HepG2 (cell line): ENCODE results near the gene DCST2. TPM values are rescaled to one million over a fixed set of nuclear protein-coding genes. Genes with fewer than 3 reads are reported as not detected.

Experiments used
- ATAC-seq: fragments of 200-7000 bp; cut with Tn5 transposase; 3 replicates; pipeline ENCODE4 v1.9.1; 2020; ENCODE audit warnings: mild to moderate bottlenecking, moderate library complexity
- BruUV-seq: library from RNA; stranded (reverse); fragments of 400-500 nt; replicated peaks from 2 replicates; lab custom pipeline; 2021; lab: Mats Ljungman, UMichigan
- CTCF ChIA-PET: fragments of 300-600 bp; formaldehyde crosslinking; extraction: SDS; loops from one replicate; lab custom pipeline; 2021; ENCODE audit warnings: low total read pairs, inconsistent platforms, low intra/inter-chr PET ratio; lab: Yijun Ruan, JAX
- POLR2A ChIA-PET: fragments of 350-600 bp; sonication (Branson Sonifier 250); formaldehyde crosslinking; loops from one replicate; lab custom pipeline; 2020; ENCODE audit warnings: antibody characterized with exemption, inconsistent platforms; lab: Yijun Ruan, JAX
- DNase-seq: peaks from one replicate; pipeline ENCODE4 v3.0.0-alpha.2; 2015; ENCODE audit warnings: low spot score
- FAIRE-seq: peaks from 3 replicates; lab custom pipeline; 2011; peaks lifted over from hg19 to GRCh38; lab: Jason Lieb, UNC
- H2AFZ ChIP-seq: one replicate; pipeline ENCODE4 v1.6.1; 2011; ENCODE audit warnings: low read length, inconsistent platforms
- H3K27ac ChIP-seq: fragments of 300-600 bp; 3 replicates; pipeline ENCODE4 v1.8.0; 2011; ENCODE audit warnings: mixed run types, mild to moderate bottlenecking, mixed read lengths, low read length, inconsistent platforms; ENCODE audit not compliant: insufficient read depth; ENCODE audit errors: extremely low read length
- H3K27me3 ChIP-seq, 2 experiments: fragments of 200-600 bp in 1 of 2; 2 replicates in 1 of 2; 3 replicates in 1 of 2; pipeline versions ENCODE4 v1.6.0 to v1.8.0; 2011; ENCODE audit warnings: low read length in 2 of 2, mild to moderate bottlenecking in 2 of 2, moderate library complexity in 2 of 2, inconsistent platforms in 1 of 2; ENCODE audit not compliant: insufficient read depth in 2 of 2, control insufficient read depth in 1 of 2
- H3K36me3 ChIP-seq, 2 experiments: fragments of 200-600 bp in 1 of 2; replicated peaks in 1 of 2; 2 replicates in 1 of 2; 3 replicates in 1 of 2; pipeline versions ENCODE4 v1.5.1 to v1.8.0; 2011; ENCODE audit warnings: low read length in 2 of 2, inconsistent platforms in 1 of 2; ENCODE audit not compliant: insufficient read depth in 2 of 2, control insufficient read depth in 1 of 2
- H3K4me1 ChIP-seq: 2 replicates; pipeline ENCODE4 v1.5.1; 2012; ENCODE audit warnings: low read length, inconsistent platforms; ENCODE audit not compliant: insufficient read depth
- H3K4me2 ChIP-seq: 2 replicates; pipeline ENCODE4 v1.6.0; 2011; ENCODE audit warnings: low read depth, low read length, inconsistent platforms
- H3K4me3 ChIP-seq, 3 experiments: fragments of 200-600 bp in 1 of 3; sonication (generic), shearing (Covaris generic) in 1 of 3; replicated peaks in 1 of 3; 2 replicates each; pipeline ENCODE4 v1.5.1; 2011 to 2016; ENCODE audit warnings: low read length in 3 of 3, inconsistent platforms in 2 of 3, low read depth in 2 of 3, mild to moderate bottlenecking in 2 of 3, control low read depth in 1 of 3, mixed read lengths in 1 of 3; ENCODE audit not compliant: insufficient read depth in 1 of 3
- H3K79me2 ChIP-seq: one replicate; pipeline ENCODE4 v1.6.1; 2011; ENCODE audit warnings: low read length, inconsistent platforms; ENCODE audit not compliant: insufficient read depth
- H3K9ac ChIP-seq: 2 replicates; pipeline ENCODE4 v1.6.0; 2011; ENCODE audit warnings: mild to moderate bottlenecking, low read depth, low read length, inconsistent platforms; ENCODE audit not compliant: insufficient read depth
- H3K9me3 ChIP-seq: 2 replicates; pipeline ENCODE4 v1.5.1; 2012; ENCODE audit warnings: mild to moderate bottlenecking, low read length
- H4K20me1 ChIP-seq: 2 replicates; pipeline ENCODE4 v1.6.0; 2011; ENCODE audit warnings: inconsistent platforms, mild to moderate bottlenecking, low read length, moderate library complexity; ENCODE audit not compliant: insufficient read depth
- BHLHE40 ChIP-seq: IDR thresholded peaks from 2 replicates; pipeline ENCODE4 v1.6.1; 2011; ENCODE audit warnings: low read length, improper control_type of control experiment
- CBX2 ChIP-seq, 2 experiments: fragments of 200-600 bp in 1 of 2; sonication (generic); formaldehyde crosslinking in 1 of 2; IDR thresholded peaks; 2 replicates each; pipeline versions ENCODE4 v1.7.0 to v1.8.1; 2018 to 2022; ENCODE audit warnings: low read depth in 2 of 2, low read length in 1 of 2, mild to moderate bottlenecking in 1 of 2, missing genetic modification reagents in 1 of 2
- E2F1 ChIP-seq: sonication (generic); formaldehyde crosslinking; IDR thresholded peaks from 2 replicates; pipeline ENCODE4 v1.5.0; 2020; ENCODE audit warnings: missing genetic modification reagents
- ELF1 ChIP-seq: sonication (generic); formaldehyde crosslinking; IDR thresholded peaks from 2 replicates; pipeline ENCODE4 v1.4.0; 2020; ENCODE audit warnings: missing genetic modification reagents
- FOXJ3 ChIP-seq: sonication (generic); formaldehyde crosslinking; IDR thresholded peaks from 2 replicates; pipeline ENCODE4 v1.4.0; 2020; ENCODE audit warnings: missing genetic modification reagents, mild to moderate bottlenecking, borderline replicate concordance
- IRF2 ChIP-seq: IDR thresholded peaks from 2 replicates; pipeline ENCODE4 v1.6.1; 2018; ENCODE audit warnings: missing genetic modification reagents, missing compliant biosample characterization
- MED13 ChIP-seq: sonication (generic); formaldehyde crosslinking; IDR thresholded peaks from 2 replicates; pipeline ENCODE4 v1.5.0; 2020; ENCODE audit warnings: missing genetic modification reagents
- ZFP90 ChIP-seq: sonication (generic); formaldehyde crosslinking; IDR thresholded peaks from 2 replicates; pipeline ENCODE4 v1.8.0; 2022; ENCODE audit warnings: missing genetic modification reagents, mild to moderate bottlenecking, inconsistent platforms, borderline replicate concordance
- ZNF672 ChIP-seq: sonication (generic); formaldehyde crosslinking; IDR thresholded peaks from 2 replicates; pipeline ENCODE4 v1.8.1; 2022; ENCODE audit warnings: missing genetic modification reagents
- ZNF788 ChIP-seq: sonication (generic); formaldehyde crosslinking; IDR thresholded peaks from 2 replicates; pipeline ENCODE4 v1.5.0; 2020; ENCODE audit warnings: mild to moderate bottlenecking, missing genetic modification reagents, borderline replicate concordance
- WGBS: methylation state at CpG from one replicate; pipeline ENCODE4 v1.1.6; 2017; ENCODE audit warnings: low lambda C conversion rate; 5-methylcytosine and 5-hydroxymethylcytosine counted together
- in situ Hi-C: cut with HindIII; loops from 2 replicates; pipeline ENCODE4 v1.10.0; 2017; ENCODE audit warnings: low pct_unique_long_range_greater_than_20kb; ENCODE audit not compliant: extremely low pct_ligation_motif_present
- intact Hi-C: fragments of 100-400 bp; cut with micrococcal nuclease; formaldehyde crosslinking; loops from one replicate; pipeline ENCODE4 v1.10.0; 2022; ENCODE audit not compliant: unreplicated experiment
- polyA plus RNA-seq, 8 experiments: library from polyadenylated mRNA; depleted of rRNA in 3 of 8; stranded (reverse) in 7 of 8; unstranded in 1 of 8; fragments of >200 nt; fragmentation: Illumina TruSeq in 4 of 8; extraction: Trizol in 4 of 8; gene quantifications; 2 replicates each; pipeline versions ENCODE4 v1.2.1 to v1.2.3, GENCODE V29; 2011 to 2016; ENCODE audit warnings: low read depth in 4 of 8, missing spikeins in 1 of 8, mixed read lengths in 1 of 8; ENCODE audit not compliant: insufficient read depth in 1 of 8
- total RNA-seq, 5 experiments: library from RNA; depleted of rRNA; stranded (reverse); fragments of >200 nt; fragmentation: Illumina TruSeq; extraction: Trizol; gene quantifications; 2 replicates each; pipeline ENCODE4 v1.2.3, GENCODE V29; 2016; ENCODE audit warnings: low read depth in 1 of 5
- TF ChIP-seq, protein P1 (sequence below): sonication (generic); formaldehyde crosslinking; IDR thresholded peaks from 2 replicates; pipeline ENCODE4 v1.4.0; 2020; ENCODE audit warnings: missing genetic modification reagents, borderline replicate concordance
- TF ChIP-seq, protein P2 (sequence below): sonication (generic); formaldehyde crosslinking; IDR thresholded peaks from 2 replicates; pipeline ENCODE4 v1.9.0; 2021; ENCODE audit warnings: missing genetic modification reagents, borderline replicate concordance

Gene DCST2
- total and polyA plus RNA-seq, 2 of the 13 experiments (the other 11 are each of a cell fraction or from before 2014, with no cell fraction given): 0.74 TPM; not detected in 1

GRCh38 chr1:155017041-155017945, 16.3 kb downstream of the DCST2 start:
- Histone ChIP-seq H3K4me1 (peaks cover 43% of the 10 kb centered on the region), H4K20me1 (peaks cover 6% of the 10 kb centered on the region; the same call in 1 of the 2 replicates), H3K9ac (peak overlapping the region; percentile 32; the same call in 1 of the 2 replicates), H3K36me3 (peaks cover 6 to 26% of the 10 kb centered on the region in 2 experiments; a peak in 4 of 5 replicates), H3K79me2 (peaks cover 2% of the 10 kb centered on the region), H3K9me3 (no peaks in the 10 kb centered on the region), H2AFZ (no peak overlapping the region), H3K27ac (peak overlapping the region; percentile 74), H3K4me3 (peak overlapping the region in 2 of 3 experiments; percentile 48 to 61; a peak in 5 of 6 replicates), H3K4me2 (peak overlapping the region; percentile 79), H3K27me3 (no peaks in the 10 kb centered on the region)
- intact Hi-C loops (loop anchor here (1.0 kb wide), 3 partner anchors 16 to 111 kb away; partner anchors contain the start of gene SHC1), in situ Hi-C loops (no loop called here)
- ATAC-seq: peak; percentile 88
- peak; percentile 18 for FAIRE-seq
- WGBS: 32% methylated on average over 6 of the region's 49 CpGs
- ChIA-PET POLR2A (interaction anchor here (0.6 to 8.2 kb wide), 17 partner anchors 9 to 109 kb away, joined by 3 to 90 read pairs (median 7); partner anchors contain the start of genes ADAM15, FLAD1, PBXIP1 and PYGO2), CTCF (interaction anchor here (0.6 to 2.8 kb wide), 17 partner anchors 13 to 111 kb away, joined by 3 to 54 read pairs (median 7); partner anchors contain the start of genes CKS1B, FLAD1, LENEP and PBXIP1)
- BruUV-seq: no TSS peak
- DNase-seq: peak; percentile 88
- TF ChIP-seq ZNF672 (CRISPR knock-in tag): no peak
- peak; percentile 90; the same call in 1 of the 2 replicates for TF ChIP-seq ZNF788 (CRISPR knock-in tag)
- TF ChIP-seq E2F1: peak; percentile 75
- TF ChIP-seq ZFP90 (CRISPR knock-in tag): peak; percentile 88; the same call in 1 of the 2 replicates
- 0 out of 2 replicates have a peak, but pooled peaks have one; percentile 16 for TF ChIP-seq FOXJ3
- TF ChIP-seq ELF1: 0 out of 2 replicates have a peak, but pooled peaks have one; percentile 34
- peak; percentile 94 for TF ChIP-seq IRF2
- TF ChIP-seq BHLHE40: peak; percentile 49; the same call in 1 of the 2 replicates
- TF ChIP-seq CBX2 (IDR thresholded peaks at IDR 0.05; ENCODE audit: low read depth, low read length): no peak
- TF ChIP-seq CBX2 (CRISPR knock-in tag; IDR thresholded peaks at IDR 0.05; ENCODE audit: low read depth): 0 out of 2 replicates have a peak, but pooled peaks have one; percentile 68
- peak; percentile 68; the same call in 1 of the 2 replicates for TF ChIP-seq MED13 (CRISPR knock-in tag)
- TF ChIP-seq, protein P1, sequence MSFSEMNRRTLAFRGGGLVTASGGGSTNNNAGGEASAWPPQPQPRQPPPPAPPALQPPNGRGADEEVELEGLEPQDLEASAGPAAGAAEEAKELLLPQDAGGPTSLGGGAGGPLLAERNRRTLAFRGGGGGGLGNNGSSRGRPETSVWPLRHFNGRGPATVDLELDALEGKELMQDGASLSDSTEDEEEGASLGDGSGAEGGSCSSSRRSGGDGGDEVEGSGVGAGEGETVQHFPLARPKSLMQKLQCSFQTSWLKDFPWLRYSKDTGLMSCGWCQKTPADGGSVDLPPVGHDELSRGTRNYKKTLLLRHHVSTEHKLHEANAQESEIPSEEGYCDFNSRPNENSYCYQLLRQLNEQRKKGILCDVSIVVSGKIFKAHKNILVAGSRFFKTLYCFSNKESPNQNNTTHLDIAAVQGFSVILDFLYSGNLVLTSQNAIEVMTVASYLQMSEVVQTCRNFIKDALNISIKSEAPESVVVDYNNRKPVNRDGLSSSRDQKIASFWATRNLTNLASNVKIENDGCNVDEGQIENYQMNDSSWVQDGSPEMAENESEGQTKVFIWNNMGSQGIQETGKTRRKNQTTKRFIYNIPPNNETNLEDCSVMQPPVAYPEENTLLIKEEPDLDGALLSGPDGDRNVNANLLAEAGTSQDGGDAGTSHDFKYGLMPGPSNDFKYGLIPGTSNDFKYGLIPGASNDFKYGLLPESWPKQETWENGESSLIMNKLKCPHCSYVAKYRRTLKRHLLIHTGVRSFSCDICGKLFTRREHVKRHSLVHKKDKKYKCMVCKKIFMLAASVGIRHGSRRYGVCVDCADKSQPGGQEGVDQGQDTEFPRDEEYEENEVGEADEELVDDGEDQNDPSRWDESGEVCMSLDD (CRISPR knock-in tag): peak; percentile 69; the same call in 1 of the 2 replicates
- TF ChIP-seq, protein P2, sequence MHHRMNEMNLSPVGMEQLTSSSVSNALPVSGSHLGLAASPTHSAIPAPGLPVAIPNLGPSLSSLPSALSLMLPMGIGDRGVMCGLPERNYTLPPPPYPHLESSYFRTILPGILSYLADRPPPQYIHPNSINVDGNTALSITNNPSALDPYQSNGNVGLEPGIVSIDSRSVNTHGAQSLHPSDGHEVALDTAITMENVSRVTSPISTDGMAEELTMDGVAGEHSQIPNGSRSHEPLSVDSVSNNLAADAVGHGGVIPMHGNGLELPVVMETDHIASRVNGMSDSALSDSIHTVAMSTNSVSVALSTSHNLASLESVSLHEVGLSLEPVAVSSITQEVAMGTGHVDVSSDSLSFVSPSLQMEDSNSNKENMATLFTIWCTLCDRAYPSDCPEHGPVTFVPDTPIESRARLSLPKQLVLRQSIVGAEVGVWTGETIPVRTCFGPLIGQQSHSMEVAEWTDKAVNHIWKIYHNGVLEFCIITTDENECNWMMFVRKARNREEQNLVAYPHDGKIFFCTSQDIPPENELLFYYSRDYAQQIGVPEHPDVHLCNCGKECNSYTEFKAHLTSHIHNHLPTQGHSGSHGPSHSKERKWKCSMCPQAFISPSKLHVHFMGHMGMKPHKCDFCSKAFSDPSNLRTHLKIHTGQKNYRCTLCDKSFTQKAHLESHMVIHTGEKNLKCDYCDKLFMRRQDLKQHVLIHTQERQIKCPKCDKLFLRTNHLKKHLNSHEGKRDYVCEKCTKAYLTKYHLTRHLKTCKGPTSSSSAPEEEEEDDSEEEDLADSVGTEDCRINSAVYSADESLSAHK (CRISPR knock-in tag): no peak
